GM10847 (cell line): ENCODE measurements around the gene ETV6.

ENCODE experiments used
- POLR2A ChIP-seq: IDR thresholded peaks from 2 replicates; pipeline ENCODE4 v1.6.1; 2011; ENCODE audit not compliant: insufficient read length; ENCODE audit errors: extremely low read depth

ETV6 gene

DNA sequence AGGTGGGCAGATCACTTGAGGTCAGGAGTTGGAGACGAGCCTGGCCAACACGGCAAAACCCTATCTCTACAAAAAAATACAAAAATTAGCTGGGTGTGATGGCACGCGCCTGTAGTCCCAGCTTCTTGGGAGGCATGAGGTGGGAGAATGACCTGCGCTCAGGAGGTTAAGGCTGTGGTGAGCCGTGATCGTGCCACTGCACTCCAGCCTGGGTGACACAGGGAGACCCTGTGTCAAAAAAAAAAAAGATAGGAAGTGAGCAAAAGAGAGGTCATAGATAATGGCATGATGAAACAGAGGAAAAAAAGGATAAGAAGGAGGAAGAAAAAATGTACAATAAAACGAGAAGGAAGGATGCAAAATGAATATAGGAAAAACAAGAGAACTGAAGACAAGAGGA is 159.5 kb downstream of the ETV6 start:
- TF ChIP-seq POLR2A, result no peak

DNA sequence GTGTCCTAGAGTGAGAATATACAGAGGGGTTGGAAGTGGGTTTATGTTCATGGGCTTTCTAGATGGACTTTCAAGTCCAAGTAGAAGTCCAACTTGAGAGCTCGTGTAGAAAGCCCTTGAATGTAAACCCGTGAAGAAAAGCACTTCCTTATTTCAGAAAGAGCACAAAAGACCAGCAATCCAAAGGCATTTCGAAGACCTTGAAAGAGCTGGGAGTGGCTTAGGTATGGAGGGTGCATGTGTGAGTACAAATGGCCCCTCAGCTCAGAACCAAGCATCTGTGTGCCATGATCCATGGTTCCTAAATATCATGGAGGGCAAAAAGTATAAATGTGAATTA is 160.7 kb downstream of the ETV6 start:
- TF ChIP-seq POLR2A, result no peak

DNA sequence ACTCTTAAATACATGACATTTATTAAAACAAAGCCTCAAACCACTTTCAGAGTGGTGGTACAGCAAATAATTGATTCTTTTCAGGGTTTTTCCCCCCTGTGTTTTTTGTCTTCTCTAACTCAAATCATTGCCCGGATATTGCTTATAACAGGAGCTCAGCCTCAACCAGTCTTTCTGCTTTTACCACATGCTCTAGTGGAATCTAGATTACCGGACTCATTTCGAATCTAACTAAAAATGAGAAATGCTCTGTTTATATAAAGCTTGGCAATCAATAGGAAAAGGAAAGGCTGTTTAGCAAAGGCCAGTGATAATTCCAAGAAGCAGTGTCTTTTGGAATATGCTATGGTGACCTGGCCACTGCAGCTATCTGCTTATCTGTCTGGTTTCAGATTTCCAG is 161.5 kb downstream of the ETV6 start:
- TF ChIP-seq POLR2A, result no peak

DNA sequence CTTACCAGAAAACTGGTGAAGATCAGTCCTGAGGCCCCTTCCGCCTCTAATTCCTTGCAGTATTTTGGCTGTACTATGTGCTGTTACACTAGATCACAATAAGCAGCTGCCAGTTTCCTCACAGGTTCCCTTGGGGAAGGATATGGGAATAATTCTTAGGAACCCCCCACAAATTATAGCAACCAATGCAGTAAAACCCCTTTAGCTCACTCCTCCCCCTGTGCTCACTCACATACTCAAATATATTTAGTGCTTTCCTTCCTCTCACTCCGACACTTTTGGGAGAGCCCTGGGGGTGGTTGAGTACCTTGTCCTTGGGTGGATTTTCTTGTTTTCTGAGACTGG is 162.7 kb downstream of the ETV6 start:
- no peak for TF ChIP-seq POLR2A

DNA sequence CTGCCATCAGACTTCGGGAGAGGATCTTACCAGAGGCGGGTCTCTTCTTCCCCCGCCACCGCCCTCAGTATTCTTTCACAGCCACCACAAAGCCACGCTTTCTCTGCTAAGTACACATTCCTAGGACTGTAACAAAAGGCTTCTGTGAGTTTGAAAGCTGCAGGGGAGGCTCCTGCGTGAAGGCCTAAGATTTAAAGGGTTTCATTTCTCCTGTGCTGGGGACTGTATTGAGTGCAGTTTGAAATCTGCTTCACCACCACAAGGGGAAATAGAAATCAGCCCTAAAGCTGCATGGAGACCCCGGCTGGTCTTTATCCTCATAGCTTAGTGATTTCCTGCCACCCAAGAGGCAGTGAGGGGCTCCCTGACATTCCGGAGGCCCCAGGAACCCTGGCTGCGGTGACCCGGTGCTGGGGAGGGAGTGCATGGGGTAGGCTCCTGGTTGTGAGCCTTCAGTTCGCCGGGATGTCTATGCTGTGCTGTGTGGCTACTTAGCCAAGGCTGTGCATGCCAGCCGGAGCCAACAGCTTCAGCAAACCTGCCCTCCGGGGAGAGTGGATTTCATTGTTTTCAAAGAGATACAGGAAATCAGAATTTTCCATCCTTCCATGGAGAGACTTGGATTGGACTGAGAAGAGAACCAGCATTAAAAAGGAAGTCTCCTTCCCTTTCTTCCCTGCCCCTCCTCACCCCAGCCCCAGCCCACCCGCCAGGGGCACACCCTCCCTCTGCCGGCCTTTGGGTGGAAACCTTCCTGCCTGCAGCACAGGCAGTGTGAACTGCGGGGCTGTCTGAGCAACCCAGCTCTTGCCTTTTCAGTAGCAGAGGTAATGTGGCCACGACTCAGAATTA is 163.3 kb downstream of the ETV6 start:
- TF ChIP-seq POLR2A, result no peak

DNA sequence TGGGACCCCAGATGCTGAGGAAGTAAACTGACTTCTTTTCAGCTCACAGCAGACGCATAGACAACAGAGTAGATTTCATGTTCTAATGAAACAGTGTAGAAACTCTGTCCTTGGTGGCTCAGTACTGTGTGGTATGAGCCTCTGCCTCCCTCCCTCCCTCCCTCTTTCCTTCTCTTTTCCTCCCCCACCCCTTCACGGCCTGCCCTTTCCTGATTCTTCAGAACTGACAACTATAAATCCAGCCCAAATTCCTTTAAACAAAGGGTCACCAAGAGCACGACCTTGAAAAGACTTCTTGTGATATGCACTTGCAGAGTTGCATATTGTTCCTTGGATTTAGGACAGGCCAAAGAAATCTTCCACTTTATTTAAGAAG is 164.0 kb downstream of the ETV6 start:
- TF ChIP-seq POLR2A, result no peak

DNA sequence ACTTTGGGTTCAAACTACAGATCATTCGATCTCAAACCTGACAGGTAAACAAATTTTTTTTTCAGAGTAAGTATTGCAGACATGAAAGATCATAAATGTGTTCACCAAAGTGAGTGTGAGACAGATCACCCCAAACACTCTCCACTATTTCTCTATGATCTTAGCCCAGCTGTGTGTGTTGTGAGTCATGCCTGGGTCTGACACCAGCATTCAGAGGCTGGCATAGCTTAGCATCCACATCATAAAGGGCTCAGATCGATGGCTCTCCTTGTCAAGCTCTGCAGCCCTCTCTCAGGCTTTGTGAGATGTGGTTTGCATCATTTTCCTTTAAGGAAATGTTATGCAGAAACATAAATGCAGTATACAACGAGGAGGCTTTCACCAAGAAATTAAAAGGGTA is 164.9 kb downstream of the ETV6 start:
- TF ChIP-seq POLR2A, result no peak

DNA sequence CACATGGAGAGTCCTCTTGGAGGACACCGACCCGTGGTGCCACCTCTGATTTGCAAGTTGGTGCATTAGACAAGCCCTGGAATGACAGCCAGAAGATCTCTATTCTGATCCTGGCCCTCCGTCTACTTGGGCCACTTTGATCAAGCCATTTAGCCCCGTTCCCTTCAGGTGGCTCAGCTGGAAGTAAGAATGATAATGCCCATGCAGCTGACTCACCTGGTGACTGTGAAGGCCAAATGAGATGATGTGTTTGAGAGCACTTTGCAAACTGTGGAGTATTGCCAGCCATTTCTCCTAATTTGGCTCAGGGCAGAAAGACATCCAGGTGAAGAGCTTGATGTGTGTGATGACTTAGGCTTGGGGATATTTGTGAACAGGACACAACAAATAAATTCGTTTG is 165.9 kb downstream of the ETV6 start:
- no peak for TF ChIP-seq POLR2A

DNA sequence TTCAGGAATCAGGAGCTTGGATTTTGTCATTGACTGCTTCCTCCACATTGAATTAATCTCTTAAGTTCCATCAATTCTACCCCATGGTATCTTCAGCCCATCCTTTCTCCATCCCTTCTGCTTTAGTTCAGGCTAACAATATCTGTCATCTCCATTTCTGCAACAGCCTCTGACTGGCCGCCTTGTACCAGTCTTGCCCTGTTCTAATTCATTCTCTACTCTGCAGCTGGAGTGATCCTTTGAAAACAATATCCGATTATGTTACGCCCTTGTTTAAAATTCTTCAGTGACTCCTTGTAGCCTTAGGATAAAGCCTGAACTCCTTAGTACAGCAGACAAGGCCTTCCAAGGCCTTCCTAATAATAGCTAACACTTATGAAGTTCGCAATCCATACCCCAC is 170.2 kb downstream of the ETV6 start:
- TF ChIP-seq POLR2A, result no peak

DNA sequence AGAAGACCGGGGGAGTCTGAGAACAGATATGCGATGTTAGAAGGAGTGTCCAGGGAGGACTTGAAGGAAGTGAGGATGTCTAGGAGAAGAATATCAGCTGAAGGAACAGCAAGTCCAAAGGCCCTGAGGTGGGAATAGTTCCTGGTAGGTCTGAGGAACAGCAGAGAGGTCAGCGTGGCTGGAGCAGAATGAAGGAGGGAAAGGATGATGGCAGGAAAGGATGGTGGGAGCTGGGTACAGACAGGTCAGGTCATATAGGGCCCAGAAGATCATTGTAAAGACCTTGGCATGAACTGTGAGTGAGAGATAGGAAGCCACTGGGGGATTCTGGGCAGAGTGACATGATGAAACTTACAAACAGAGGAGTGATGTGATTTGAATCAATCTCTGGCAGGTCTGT is 171.0 kb downstream of the ETV6 start:
- no peak for TF ChIP-seq POLR2A

DNA sequence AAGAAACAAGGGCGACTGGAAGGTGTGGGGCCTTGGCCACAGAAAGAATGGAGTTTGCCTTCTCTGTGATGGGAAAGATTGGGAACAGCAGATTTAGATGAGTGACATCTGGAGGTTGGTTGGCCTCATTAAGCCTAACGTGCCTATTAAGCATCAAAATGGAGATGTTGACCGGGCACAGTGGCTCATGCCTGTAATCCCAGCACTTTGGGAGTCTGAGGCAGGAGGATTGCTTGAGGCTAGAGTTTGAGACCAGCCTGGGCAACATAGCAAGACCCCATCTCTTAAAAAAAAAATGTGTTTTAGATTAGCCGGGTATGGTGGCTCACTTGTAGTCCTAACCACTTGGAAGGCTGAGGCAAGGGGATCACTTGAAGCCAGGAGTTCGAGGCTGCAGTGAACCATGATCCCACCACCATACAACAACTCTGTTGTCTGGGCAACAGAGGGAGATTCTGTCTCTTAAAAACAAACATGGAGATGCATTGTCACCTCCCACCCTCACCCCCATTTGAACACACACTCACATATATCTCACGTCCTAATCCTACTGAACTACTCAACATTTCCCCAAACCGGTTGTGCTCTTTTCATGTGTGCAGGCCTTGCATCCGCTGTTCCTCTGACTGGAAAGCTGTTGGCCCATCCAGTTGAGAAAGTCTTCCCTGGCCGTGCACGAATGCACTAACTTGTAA is 172.1 kb downstream of the ETV6 start:
- no peak for TF ChIP-seq POLR2A

DNA sequence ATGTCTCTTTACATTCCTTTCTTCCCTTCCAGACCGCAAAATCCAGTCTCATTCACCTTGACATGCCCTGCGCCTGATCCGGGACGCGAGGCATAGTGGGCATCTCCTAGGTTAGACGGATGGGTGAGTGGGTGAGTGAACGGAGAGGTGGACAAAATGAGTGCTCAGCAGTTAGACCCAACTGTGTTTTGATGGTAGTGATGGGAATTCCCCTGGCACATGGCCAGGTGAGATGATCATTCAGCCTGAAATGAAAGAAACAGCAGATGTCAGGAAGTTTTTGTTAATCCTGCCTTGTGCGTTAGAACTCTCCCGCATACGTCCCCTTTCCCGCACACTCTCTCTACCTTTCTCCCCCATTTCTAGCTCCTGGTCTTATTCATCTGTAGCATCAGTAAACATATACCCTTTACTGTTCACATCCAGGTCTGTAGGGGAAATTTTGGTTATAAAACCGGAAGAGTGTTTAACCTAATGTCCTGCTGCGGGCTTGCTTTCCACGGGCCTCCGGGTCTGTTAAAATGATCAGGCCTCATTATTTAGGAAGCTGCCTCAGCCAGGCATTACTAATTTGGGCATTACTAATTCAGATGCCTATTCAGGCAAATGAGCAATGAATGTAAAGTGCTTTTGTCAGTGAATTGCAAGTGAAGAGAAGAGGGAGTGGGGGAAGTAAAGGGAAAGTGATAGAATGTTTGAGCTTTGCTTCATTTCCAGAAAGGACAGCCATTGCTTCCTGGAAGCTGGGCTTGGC is 172.8 kb downstream of the ETV6 start:
- TF ChIP-seq POLR2A, result no peak

DNA sequence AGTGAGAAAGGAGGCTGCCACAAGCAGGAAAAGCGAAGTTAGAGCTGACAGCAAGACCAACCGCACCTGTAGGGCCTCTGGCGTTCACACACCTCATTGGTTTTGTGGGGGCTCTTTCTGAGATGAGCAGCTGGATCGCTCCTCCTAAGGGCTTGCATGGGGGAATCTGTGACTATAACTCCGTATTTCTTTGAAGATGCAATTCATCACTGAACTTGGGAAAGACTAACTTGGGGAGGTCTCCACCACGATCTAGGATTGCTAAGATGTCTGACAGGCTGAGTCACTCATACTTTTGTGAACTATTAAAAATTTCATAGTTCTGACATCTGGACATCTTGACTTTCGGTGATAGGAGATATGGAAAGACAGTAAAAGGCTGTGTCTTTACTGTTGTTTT is 173.6 kb downstream of the ETV6 start:
- TF ChIP-seq POLR2A, result no peak

DNA sequence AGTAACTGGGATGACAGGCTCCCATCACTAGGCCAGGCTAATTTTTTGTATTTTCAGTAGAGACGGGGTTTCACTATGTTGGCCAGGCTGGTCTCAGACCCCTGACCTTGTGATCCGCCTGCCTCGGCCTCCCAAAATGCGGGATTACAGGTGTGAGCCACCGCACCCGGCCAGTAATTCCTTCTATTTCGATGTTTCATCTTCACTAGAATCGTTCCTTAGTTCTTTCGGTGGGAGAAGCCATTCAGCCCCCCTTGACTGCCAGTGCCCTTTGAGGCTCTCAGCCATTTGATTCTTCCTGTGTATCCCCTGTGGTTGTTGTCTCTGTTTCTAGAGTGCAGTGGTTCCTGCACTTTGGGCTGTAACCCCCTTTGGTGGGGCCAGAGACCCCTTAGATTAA is 174.1 kb downstream of the ETV6 start:
- no peak for TF ChIP-seq POLR2A

DNA sequence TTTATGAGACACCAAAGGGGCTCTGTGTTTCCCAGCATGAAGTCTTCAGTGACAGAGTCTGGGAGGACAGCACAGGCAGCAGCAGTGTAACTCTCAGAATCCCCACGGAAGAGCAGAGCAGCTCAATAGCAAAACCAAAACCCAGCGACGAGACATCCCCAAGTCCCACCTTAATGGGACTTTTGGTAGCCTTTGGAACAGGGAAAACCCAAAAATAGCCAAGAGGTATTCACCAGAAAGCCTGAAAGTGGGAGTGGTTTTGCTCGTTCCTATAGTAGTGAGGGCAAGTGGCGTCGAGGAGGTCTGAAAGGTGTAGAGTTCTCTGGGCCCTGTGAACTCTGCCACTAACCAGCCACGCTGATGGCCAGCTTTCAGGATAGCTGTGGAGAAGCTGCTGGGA is 174.6 kb downstream of the ETV6 start:
- no peak for TF ChIP-seq POLR2A

DNA sequence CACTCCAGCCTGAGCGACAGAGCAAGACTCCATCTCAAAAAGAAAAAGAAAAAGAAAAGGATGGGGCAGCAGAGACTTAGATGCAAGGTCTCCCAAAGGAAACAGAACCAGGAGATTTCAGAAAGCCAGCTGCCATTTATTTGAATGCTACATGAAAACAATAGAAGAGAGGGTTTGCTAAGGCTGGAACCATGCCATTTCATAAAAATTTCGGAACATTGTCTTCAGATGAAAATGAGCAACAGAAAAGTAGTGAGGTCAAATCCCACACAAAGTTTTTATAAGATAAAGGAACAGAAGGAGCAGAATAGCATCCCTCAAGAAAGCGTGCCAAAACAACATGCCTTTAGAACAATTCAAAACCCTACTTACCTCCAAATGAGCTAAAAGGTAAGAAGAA is 175.3 kb downstream of the ETV6 start:
- TF ChIP-seq POLR2A, result no peak
